H1 (cell line): ENCODE data around the gene CRPPA.

Experiments
- ASH2L ChIP-seq: fragments of 200-600, 300-600 bp; sonication (generic); IDR thresholded peaks from one replicate; pipeline ENCODE4 v1.7.1; 2017; ENCODE audit warnings: low read length
- CEBPB ChIP-seq: IDR thresholded peaks from 2 replicates; pipeline ENCODE4 v1.6.1; 2012; ENCODE audit warnings: low read depth, low read length
- FOSL1 ChIP-seq: IDR thresholded peaks from 2 replicates; pipeline ENCODE4 v1.6.1; 2011; ENCODE audit warnings: mild to moderate bottlenecking, low read depth, low read length, moderate library complexity; ENCODE audit not compliant: insufficient read depth
- JUND ChIP-seq: IDR thresholded peaks from 2 replicates; pipeline ENCODE4 v1.6.1; 2011; ENCODE audit warnings: mild to moderate bottlenecking, improper control_type of control experiment, low read length
- POLR2A ChIP-seq, 2 experiments: IDR thresholded peaks; 1 replicate in 1 of 2; 2 replicates in 1 of 2; pipeline ENCODE4 v1.6.1; 2011; ENCODE audit warnings: low read depth in 2 of 2, low read length in 2 of 2, mild to moderate bottlenecking in 2 of 2; ENCODE audit errors: control extremely low read depth in 1 of 2
- POU5F1 ChIP-seq: IDR thresholded peaks from 2 replicates; pipeline ENCODE4 v1.6.1; 2011; ENCODE audit warnings: low read depth, mild to moderate bottlenecking, low read length, moderate library complexity
- SP1 ChIP-seq: IDR thresholded peaks from 2 replicates; pipeline ENCODE4 v1.6.1; 2011; ENCODE audit warnings: low read depth, low read length
- TAF1 ChIP-seq: IDR thresholded peaks from 2 replicates; pipeline ENCODE4 v1.6.1; 2011; ENCODE audit warnings: mild to moderate bottlenecking, low read depth, low read length
- TBP ChIP-seq: IDR thresholded peaks from 2 replicates; pipeline ENCODE4 v1.6.1; 2011; ENCODE audit warnings: low read depth, low read length, improper control_type of control experiment
- YY1 ChIP-seq: IDR thresholded peaks from 2 replicates; pipeline ENCODE4 v1.6.1; 2011; ENCODE audit warnings: low read depth, mild to moderate bottlenecking, low read length
- TF ChIP-seq, protein P1 (sequence below), 3 experiments: IDR thresholded peaks; 1 replicate in 2 of 3; 2 replicates in 1 of 3; pipeline versions ENCODE4 v1.5.1 to v1.6.1; 2011; ENCODE audit warnings: low read length in 3 of 3, mild to moderate bottlenecking in 3 of 3, inconsistent platforms in 2 of 3, low read depth in 1 of 3, moderate library complexity in 1 of 3; ENCODE audit not compliant: insufficient read depth in 1 of 3; ENCODE audit errors: control extremely low read depth in 1 of 3
- TF ChIP-seq, protein P2 (sequence below): IDR thresholded peaks from 2 replicates; pipeline ENCODE4 v1.6.1; 2011; ENCODE audit warnings: low read length, improper control_type of control experiment
- TF ChIP-seq, protein P3 (sequence below): IDR thresholded peaks from 2 replicates; pipeline ENCODE4 v1.6.1; 2012; ENCODE audit warnings: inconsistent platforms

DNA sequence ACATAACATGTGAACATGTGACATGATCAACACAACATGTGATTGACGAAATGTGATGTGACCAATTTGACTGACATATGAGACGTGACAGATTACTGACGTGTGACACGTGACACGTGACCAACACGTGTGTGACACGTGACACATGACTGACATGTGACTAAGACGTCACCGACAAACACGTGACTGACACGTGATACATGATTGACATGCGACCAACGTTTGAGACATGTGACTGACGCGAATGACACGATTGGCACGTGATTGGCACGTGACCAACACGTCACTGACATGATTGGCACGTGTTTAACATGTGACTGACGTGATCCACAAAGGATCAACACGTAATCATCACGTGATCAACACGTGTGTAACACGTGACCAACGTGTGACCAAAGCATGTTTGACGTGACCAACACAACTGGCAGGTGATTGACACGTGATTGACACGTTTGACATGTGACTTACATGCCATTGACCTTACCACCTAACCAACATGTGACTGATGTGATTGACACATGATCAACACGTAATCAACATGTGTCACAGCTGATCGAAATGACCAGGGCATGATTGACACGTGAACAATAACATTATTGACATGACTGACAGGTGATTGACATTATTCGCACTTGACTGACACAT is 23.7 kb downstream of the CRPPA start:
- TF ChIP-seq YY1 (no peak), POLR2A (IDR thresholded peaks at IDR 0.05; ENCODE audit: control extremely low read depth in 1 of 2, low read depth in 2 of 2, low read length in 2 of 2) (no peak), JUND (no peak), TBP (no peak), FOSL1 (no peak), SP1 (no peak), POU5F1 (no peak), ASH2L (no peak), CEBPB (no peak), TAF1 (no peak)
- TF ChIP-seq, protein P1, sequence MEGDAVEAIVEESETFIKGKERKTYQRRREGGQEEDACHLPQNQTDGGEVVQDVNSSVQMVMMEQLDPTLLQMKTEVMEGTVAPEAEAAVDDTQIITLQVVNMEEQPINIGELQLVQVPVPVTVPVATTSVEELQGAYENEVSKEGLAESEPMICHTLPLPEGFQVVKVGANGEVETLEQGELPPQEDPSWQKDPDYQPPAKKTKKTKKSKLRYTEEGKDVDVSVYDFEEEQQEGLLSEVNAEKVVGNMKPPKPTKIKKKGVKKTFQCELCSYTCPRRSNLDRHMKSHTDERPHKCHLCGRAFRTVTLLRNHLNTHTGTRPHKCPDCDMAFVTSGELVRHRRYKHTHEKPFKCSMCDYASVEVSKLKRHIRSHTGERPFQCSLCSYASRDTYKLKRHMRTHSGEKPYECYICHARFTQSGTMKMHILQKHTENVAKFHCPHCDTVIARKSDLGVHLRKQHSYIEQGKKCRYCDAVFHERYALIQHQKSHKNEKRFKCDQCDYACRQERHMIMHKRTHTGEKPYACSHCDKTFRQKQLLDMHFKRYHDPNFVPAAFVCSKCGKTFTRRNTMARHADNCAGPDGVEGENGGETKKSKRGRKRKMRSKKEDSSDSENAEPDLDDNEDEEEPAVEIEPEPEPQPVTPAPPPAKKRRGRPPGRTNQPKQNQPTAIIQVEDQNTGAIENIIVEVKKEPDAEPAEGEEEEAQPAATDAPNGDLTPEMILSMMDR (IDR thresholded peaks at IDR 0.05; ENCODE audit: control extremely low read depth in 1 of 3, insufficient read depth in 1 of 3, low read depth in 1 of 3, low read length in 3 of 3): no peak
- TF ChIP-seq, protein P2, sequence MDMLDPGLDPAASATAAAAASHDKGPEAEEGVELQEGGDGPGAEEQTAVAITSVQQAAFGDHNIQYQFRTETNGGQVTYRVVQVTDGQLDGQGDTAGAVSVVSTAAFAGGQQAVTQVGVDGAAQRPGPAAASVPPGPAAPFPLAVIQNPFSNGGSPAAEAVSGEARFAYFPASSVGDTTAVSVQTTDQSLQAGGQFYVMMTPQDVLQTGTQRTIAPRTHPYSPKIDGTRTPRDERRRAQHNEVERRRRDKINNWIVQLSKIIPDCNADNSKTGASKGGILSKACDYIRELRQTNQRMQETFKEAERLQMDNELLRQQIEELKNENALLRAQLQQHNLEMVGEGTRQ: no peak
- TF ChIP-seq, protein P3, sequence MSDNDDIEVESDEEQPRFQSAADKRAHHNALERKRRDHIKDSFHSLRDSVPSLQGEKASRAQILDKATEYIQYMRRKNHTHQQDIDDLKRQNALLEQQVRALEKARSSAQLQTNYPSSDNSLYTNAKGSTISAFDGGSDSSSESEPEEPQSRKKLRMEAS: no peak
